Vagina (tissue), 2 donors: ENCODE results near the gene CFAP100. TPM values are rescaled to one million over a fixed set of nuclear protein-coding genes. Genes with fewer than 3 reads are reported as not detected.

Experiments
- DNase-seq, 2 donors: peaks; one replicate each; pipeline ENCODE4 v3.0.0-alpha.2; 2017; ENCODE audit errors: extremely low spot score in 2 of 2
- H3K27ac ChIP-seq: fragments of 200-600 bp; sonication (generic); one replicate; pipeline ENCODE4 v1.5.1; 2019
- H3K27me3 ChIP-seq: fragments of 200-600 bp; sonication (generic); one replicate; pipeline ENCODE4 v1.5.1; 2019
- H3K36me3 ChIP-seq, 2 donors: fragments of 200-600 bp; sonication (generic); one replicate each; pipeline ENCODE4 v1.5.1; 2017 to 2019
- H3K4me1 ChIP-seq: fragments of 200-600 bp; sonication (generic); one replicate; pipeline ENCODE4 v1.5.1; 2019
- H3K4me3 ChIP-seq, 2 donors: fragments of 200-600 bp; sonication (generic); 1 replicate in 1 of 2; 2 replicates in 1 of 2; pipeline ENCODE4 v1.5.1; 2016 to 2019
- H3K9me3 ChIP-seq: fragments of 200-600 bp; sonication (generic); one replicate; pipeline ENCODE4 v1.5.1; 2019
- CTCF ChIP-seq, 3 experiments: fragments of 450-650 bp in 2 of 3; fragments of 200-600 bp in 1 of 3; sonication (generic) in 1 of 3; IDR thresholded peaks; one replicate each; pipeline ENCODE4 v1.5.1; 2017 to 2019; ENCODE audit warnings: antibody characterized with exemption in 3 of 3, mild to moderate bottlenecking in 2 of 3, moderate library complexity in 2 of 3
- POLR2A ChIP-seq, 2 donors: fragments of 450-650 bp; IDR thresholded peaks; one replicate each; pipeline ENCODE4 v1.6.1; 2017; ENCODE audit warnings: antibody characterized with exemption in 2 of 2, mild to moderate bottlenecking in 2 of 2, moderate library complexity in 2 of 2
- POLR2AphosphoS5 ChIP-seq, 2 donors: sonication (generic); formaldehyde crosslinking; IDR thresholded peaks; one replicate each; pipeline ENCODE4 v1.9.0; 2017; ENCODE audit warnings: antibody characterized with exemption in 2 of 2, mild to moderate bottlenecking in 2 of 2, low read depth in 1 of 2; ENCODE audit not compliant: insufficient read depth in 1 of 2
- intact Hi-C: fragments of 100-400 bp; cut with DNase I; formaldehyde crosslinking; loops from one replicate; pipeline ENCODE4 v1.15.1; 2023
- total RNA-seq: library from RNA; depleted of rRNA; stranded (reverse); fragments of >200 nt; gene quantifications from one replicate; pipeline ENCODE4 v1.2.3, GENCODE V29; 2016

The CFAP100 gene
- total RNA-seq, 1 donor from 2014 or later = not detected

DNA sequence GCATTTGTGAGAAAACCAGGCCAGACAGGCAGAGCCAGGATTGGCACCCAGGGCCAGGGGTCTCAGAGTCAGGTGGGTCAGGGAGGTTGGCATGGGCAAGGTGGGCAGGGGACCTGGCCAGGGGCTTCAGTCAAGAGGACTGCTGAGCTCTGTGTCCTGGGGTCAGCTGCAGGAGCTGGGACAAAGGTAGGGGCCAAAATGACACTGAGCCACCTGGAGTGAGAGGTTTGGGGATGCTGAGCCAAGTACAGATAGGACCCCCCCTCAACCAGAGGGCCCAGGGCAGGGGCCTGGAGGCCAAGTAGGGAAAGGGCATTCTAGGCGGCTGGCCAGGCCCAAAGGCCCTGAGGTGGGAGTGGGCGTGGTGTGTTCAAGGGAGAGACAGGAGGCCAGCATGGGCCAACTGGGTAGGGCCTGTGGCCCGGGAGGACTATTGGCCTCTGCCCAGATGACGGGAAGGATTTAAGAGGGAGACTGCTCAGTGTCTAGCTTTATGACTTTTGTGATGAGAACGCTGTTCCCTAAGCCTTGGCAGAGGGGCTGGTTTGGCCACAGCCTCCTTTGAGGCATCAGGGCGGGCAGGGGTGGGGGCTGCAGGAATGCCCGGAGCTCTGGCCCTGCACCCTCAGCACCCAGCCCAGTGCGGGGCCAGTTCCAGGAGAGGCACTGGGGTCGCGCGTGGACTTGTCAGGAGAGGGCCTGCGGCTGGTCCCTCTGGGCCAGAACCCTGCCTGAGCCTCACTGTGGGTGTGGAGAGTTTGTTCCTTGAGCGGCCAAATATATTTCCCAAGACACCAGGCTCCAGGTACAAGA lies 3.1 kb downstream of the CFAP100 start:
- intact Hi-C loops = loop anchor here (5.0 kb wide), 1 partner anchor 271 kb away; no protein-coding TSS in a partner anchor
- Histone ChIP-seq H3K9me3 (no peaks in the 10 kb centered on the region), H3K36me3 (no peaks in the 10 kb centered on the region), H3K4me1 (peaks cover 8% of the 10 kb centered on the region), H3K27ac (no peak overlapping the region), H3K27me3 (no peaks in the 10 kb centered on the region), H3K4me3 (no peak overlapping the region)
- DNase-seq = no peak
- TF ChIP-seq POLR2A (IDR thresholded peaks at IDR 0.05) (no peak), POLR2AphosphoS5 (IDR thresholded peaks at IDR 0.05; ENCODE audit: insufficient read depth in 1 of 2, low read depth in 1 of 2) (no peak), CTCF (IDR thresholded peaks at IDR 0.05) (no peak)

DNA sequence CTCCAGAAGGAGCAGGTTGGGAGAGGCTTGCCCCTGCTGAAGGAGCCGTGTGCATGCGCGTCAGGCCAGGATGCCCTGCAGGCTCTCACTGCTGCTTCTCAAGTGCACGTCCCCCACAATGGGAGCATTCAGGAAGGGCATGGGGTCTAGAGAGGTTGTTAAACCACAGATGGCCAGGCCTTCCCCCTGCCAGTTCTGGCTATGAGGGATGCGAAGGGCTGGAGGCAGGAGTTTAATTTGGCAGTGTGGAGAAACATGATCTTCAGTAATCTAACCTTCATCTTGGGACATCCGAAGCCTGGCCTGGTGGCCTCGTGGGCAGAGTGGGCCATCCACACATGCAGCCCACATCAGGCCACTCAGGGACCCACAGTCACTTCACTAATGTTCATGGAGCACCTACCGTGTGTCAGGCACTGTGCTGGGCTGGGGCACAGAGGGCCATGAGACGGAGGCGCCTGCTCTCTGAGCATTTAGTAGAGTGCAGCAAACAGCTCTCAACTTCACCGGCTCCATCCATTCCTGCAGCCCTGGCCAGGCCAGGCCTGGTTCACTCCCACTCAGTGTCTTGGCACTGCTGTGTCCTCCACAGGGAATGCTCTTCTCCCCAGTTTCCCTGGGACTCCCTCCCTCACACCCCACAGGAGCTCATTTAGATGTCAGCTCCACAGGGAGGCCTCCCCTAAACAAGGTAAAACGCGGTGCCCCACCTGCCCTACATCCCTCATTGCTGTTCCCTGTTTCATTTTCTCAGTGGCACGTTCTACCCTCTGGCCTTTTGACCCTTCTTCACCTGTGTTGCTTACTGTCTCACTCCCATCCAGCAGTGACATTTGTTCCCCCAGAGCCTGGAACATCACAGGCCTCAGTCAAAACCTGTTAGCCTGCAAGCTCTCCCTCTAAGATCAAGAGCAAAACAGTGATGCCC lies 4.0 kb downstream of the CFAP100 start:
- Histone ChIP-seq H3K9me3 (no peaks in the 10 kb centered on the region), H3K4me1 (peaks cover 8% of the 10 kb centered on the region), H3K27ac (no peak overlapping the region), H3K4me3 (no peak overlapping the region), H3K36me3 (no peaks in the 10 kb centered on the region), H3K27me3 (no peaks in the 10 kb centered on the region)
- intact Hi-C loops = loop anchor here (5.0 kb wide), 1 partner anchor 271 kb away; no protein-coding TSS in a partner anchor
- TF ChIP-seq POLR2A (IDR thresholded peaks at IDR 0.05) (no peak), CTCF (IDR thresholded peaks at IDR 0.05) (no peak), POLR2AphosphoS5 (IDR thresholded peaks at IDR 0.05; ENCODE audit: insufficient read depth in 1 of 2, low read depth in 1 of 2) (no peak)
- DNase-seq = no peak

- no peak overlapping the region for H3K4me3 ChIP-seq
- DNase-seq = no peak
- no peaks in the 10 kb centered on the region for H3K36me3 ChIP-seq
- H3K27me3 ChIP-seq = no peaks in the 10 kb centered on the region
- peaks cover 8% of the 10 kb centered on the region for H3K4me1 ChIP-seq
- no peaks in the 10 kb centered on the region for H3K9me3 ChIP-seq
- no peak for TF ChIP-seq POLR2AphosphoS5 (IDR thresholded peaks at IDR 0.05; ENCODE audit: insufficient read depth in 1 of 2, low read depth in 1 of 2)
- no peak for TF ChIP-seq POLR2A (IDR thresholded peaks at IDR 0.05)
- TF ChIP-seq CTCF (IDR thresholded peaks at IDR 0.05) = no peak
- intact Hi-C loops = loop anchor here (5.0 kb wide), 1 partner anchor 272 kb away; no protein-coding TSS in a partner anchor
- H3K27ac ChIP-seq = no peak overlapping the region
These were observed 4.6 kb downstream of the CFAP100 start for GRCh38 chr3:126399351-126399735.

DNA sequence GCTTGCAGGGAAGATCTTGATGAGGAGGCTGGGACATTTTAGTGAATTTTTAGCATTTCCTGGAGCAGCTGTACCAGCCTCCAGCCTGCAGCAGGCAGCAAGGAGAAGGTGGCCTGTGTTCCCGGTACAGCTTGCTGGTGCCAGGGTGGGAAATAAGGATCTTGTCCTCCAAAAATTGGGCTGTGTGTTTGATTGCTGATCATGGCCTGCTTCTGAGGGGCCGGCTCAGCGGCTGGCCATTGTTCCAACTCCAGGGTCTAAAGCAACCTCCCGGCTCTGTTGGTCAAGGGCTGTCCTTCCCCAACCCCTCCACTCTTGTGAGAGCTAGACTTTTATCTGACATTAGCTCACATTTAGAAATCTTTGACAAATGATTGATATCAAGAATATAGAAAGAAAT lies 5.0 kb downstream of the CFAP100 start:
- DNase-seq = no peak
- H3K27me3 ChIP-seq = no peaks in the 10 kb centered on the region
- intact Hi-C loops = loop anchor here (5.0 kb wide), 1 partner anchor 272 kb away; no protein-coding TSS in a partner anchor

More for the DNA sequence above, 5.0 kb downstream of the CFAP100 start:
- Histone ChIP-seq H3K27ac (no peak overlapping the region), H3K36me3 (no peaks in the 10 kb centered on the region), H3K4me3 (no peak overlapping the region), H3K9me3 (no peaks in the 10 kb centered on the region), H3K4me1 (peaks cover 5% of the 10 kb centered on the region)
- TF ChIP-seq CTCF (IDR thresholded peaks at IDR 0.05) (no peak), POLR2AphosphoS5 (IDR thresholded peaks at IDR 0.05; ENCODE audit: insufficient read depth in 1 of 2, low read depth in 1 of 2) (no peak), POLR2A (IDR thresholded peaks at IDR 0.05) (no peak)
